Measurements from ENCODE around the gene KRTAP19-6. TPM values are rescaled to one million over a fixed set of nuclear protein-coding genes. Genes with fewer than 3 reads are reported as not detected.
"Not testable (repeated sequence)": the region's sequence is repeated elsewhere in the genome, so short reads cannot be mapped to it uniquely, and the experiment has no call there.

Gene KRTAP19-6
- total and polyA plus RNA-seq, 2 experiments from 2014 or later = not detected

- Histone ChIP-seq H3K9me3 (ENCODE audit: low read depth) (no peaks in the 10 kb centered on the region), H3K4me1 (ENCODE audit: low read depth) (no peaks in the 10 kb centered on the region), H3K27me3 (no peaks in the 10 kb centered on the region), H3K36me3 (no peaks in the 10 kb centered on the region), H3K4me3 (no peak overlapping the region), H3K27ac (no peak overlapping the region)
- no peak for TF ChIP-seq CTCF (IDR thresholded peaks at IDR 0.05; ENCODE audit: low read depth, low read length)
- no peak for DNase-seq (ENCODE audit: low read depth in 1 of 2, low spot score in 1 of 2)
Observed at GRCh38 chr21:30555095-30555494, 13.4 kb upstream of the KRTAP19-6 start.

GRCh38 chr21:30552782-30553181 is 11.1 kb upstream of the KRTAP19-6 start:
- TF ChIP-seq CTCF (IDR thresholded peaks at IDR 0.05; ENCODE audit: low read depth, low read length) = no peak
- no peaks in the 10 kb centered on the region for H3K36me3 ChIP-seq
- no peaks in the 10 kb centered on the region for H3K27me3 ChIP-seq
- H3K27ac ChIP-seq = no peak overlapping the region
- no peak for DNase-seq (ENCODE audit: low read depth in 1 of 2, low spot score in 1 of 2)
- no peaks in the 10 kb centered on the region for H3K9me3 ChIP-seq (ENCODE audit: low read depth)
- H3K4me3 ChIP-seq = no peak overlapping the region
- H3K4me1 ChIP-seq (ENCODE audit: low read depth) = no peaks in the 10 kb centered on the region

GRCh38 chr21:30518876-30519275 is 22.8 kb downstream of the KRTAP19-6 start:
- Histone ChIP-seq H3K27me3 (no peaks in the 10 kb centered on the region), H3K4me1 (ENCODE audit: low read depth) (no peaks in the 10 kb centered on the region), H3K27ac (no peak overlapping the region), H3K36me3 (no peaks in the 10 kb centered on the region), H3K9me3 (ENCODE audit: low read depth) (no peaks in the 10 kb centered on the region), H3K4me3 (no peak overlapping the region)
- TF ChIP-seq CTCF (IDR thresholded peaks at IDR 0.05; ENCODE audit: low read depth, low read length) = no peak
- no peak for DNase-seq (ENCODE audit: low read depth in 1 of 2, low spot score in 1 of 2)

GRCh38 chr21:30515681-30516080 is 26.0 kb downstream of the KRTAP19-6 start:
- TF ChIP-seq CTCF (IDR thresholded peaks at IDR 0.05; ENCODE audit: low read depth, low read length) = no peak
- Histone ChIP-seq H3K4me3 (no peak overlapping the region), H3K27me3 (no peaks in the 10 kb centered on the region), H3K27ac (no peak overlapping the region), H3K9me3 (ENCODE audit: low read depth) (no peaks in the 10 kb centered on the region), H3K4me1 (ENCODE audit: low read depth) (no peaks in the 10 kb centered on the region), H3K36me3 (no peaks in the 10 kb centered on the region)
- DNase-seq (ENCODE audit: low read depth in 1 of 2, low spot score in 1 of 2) = no peak

- H3K27me3 ChIP-seq; H3K9me3 ChIP-seq (ENCODE audit: low read depth); H3K4me3 ChIP-seq; H3K4me1 ChIP-seq (ENCODE audit: low read depth); H3K27ac ChIP-seq; H3K36me3 ChIP-seq: not testable (repeated sequence)
- DNase-seq (ENCODE audit: low read depth in 1 of 2, low spot score in 1 of 2) = peak in 1 of 2 donors; percentile 14
Observed at GRCh38 chr21:30505621-30506205, 36.0 kb downstream of the KRTAP19-6 start.

- TF ChIP-seq CTCF (IDR thresholded peaks at IDR 0.05; ENCODE audit: low read depth, low read length) = no peak
- Histone ChIP-seq H3K27ac (no peak within 1 kb of the TSS), H3K4me1 (ENCODE audit: low read depth) (no peaks in the 10 kb centered on the region), H3K9me3 (ENCODE audit: low read depth) (no peaks in the 10 kb centered on the region), H3K4me3 (no peak within 1 kb of the TSS), H3K27me3 (no peaks in the 10 kb centered on the region), H3K36me3 (no peaks in the 10 kb centered on the region)
- DNase-seq (ENCODE audit: low read depth in 1 of 2, low spot score in 1 of 2) = no peak
Observed at GRCh38 chr21:30502041-30502440, 39.6 kb downstream of the KRTAP19-6 start, which contains the start of gene KRTAP19-5. TSS of gene KRTAP19-5 (minus strand) at chr21:30502141. CDS start at chr21:30502090, 51 bp downstream.
